ENCODE measurements around the gene CARD16. TPM values are rescaled to one million over a fixed set of nuclear protein-coding genes. Genes with fewer than 3 reads are reported as not detected.

CARD16 gene
- total RNA-seq, 1 experiment from 2014 or later = 8.8 TPM

- CTCF ChIA-PET = no interaction called here
- TF ChIP-seq CTCF (IDR thresholded peaks at IDR 0.05; ENCODE audit: unreplicated experiment) = no peak
- DNase-seq = no peak
- Mint-ChIP-seq H3K27me3 (ENCODE audit: unreplicated experiment) (no peaks in the 10 kb centered on the region), H3K36me3 (ENCODE audit: insufficient read depth, unreplicated experiment) (peaks cover 5% of the 10 kb centered on the region), H3K4me3 (ENCODE audit: low read depth, unreplicated experiment) (no peak overlapping the region), H3K9me3 (ENCODE audit: low read depth, unreplicated experiment) (no peaks in the 10 kb centered on the region), H3K27ac (ENCODE audit: unreplicated experiment) (no peak overlapping the region), H3K4me1 (ENCODE audit: low read depth, unreplicated experiment) (peaks cover 21% of the 10 kb centered on the region)
- intact Hi-C loops (cut with micrococcal nuclease; ENCODE audit: unreplicated experiment) = no loop called here
- no TSS peak for BruUV-seq (replicated peaks)
Measured at GRCh38 chr11:105049481-105049880, 4.3 kb upstream of the CARD16 start.

- peaks cover 27% of the 10 kb centered on the region for H3K4me1 Mint-ChIP-seq (ENCODE audit: low read depth, unreplicated experiment)
- H3K36me3 Mint-ChIP-seq (ENCODE audit: insufficient read depth, unreplicated experiment) = peaks cover 5% of the 10 kb centered on the region
- CTCF ChIA-PET = no interaction called here
- H3K27ac Mint-ChIP-seq (ENCODE audit: unreplicated experiment) = no peak overlapping the region
- H3K9me3 Mint-ChIP-seq (ENCODE audit: low read depth, unreplicated experiment) = no peaks in the 10 kb centered on the region
- intact Hi-C loops (cut with micrococcal nuclease; ENCODE audit: unreplicated experiment) = no loop called here
- no TSS peak for BruUV-seq (replicated peaks)
- DNase-seq = peak; percentile 35
- H3K27me3 Mint-ChIP-seq (ENCODE audit: unreplicated experiment) = no peaks in the 10 kb centered on the region
- H3K4me3 Mint-ChIP-seq (ENCODE audit: low read depth, unreplicated experiment) = no peak overlapping the region
- TF ChIP-seq CTCF (IDR thresholded peaks at IDR 0.05; ENCODE audit: unreplicated experiment) = no peak
Measured at GRCh38 chr11:105046898-105047579, 1.9 kb upstream of the CARD16 start.

GRCh38 chr11:105045676-105046296 is 651 bp upstream of the CARD16 start:
- CTCF ChIA-PET = no interaction called here
- H3K9me3 Mint-ChIP-seq (ENCODE audit: low read depth, unreplicated experiment) = no peaks in the 10 kb centered on the region
- H3K27ac Mint-ChIP-seq (ENCODE audit: unreplicated experiment) = no peak overlapping the region
- H3K36me3 Mint-ChIP-seq (ENCODE audit: insufficient read depth, unreplicated experiment) = peaks cover 5% of the 10 kb centered on the region
- no peak for DNase-seq
- intact Hi-C loops (cut with micrococcal nuclease; ENCODE audit: unreplicated experiment) = no loop called here
- peak overlapping the region; percentile 77 for H3K4me3 Mint-ChIP-seq (ENCODE audit: low read depth, unreplicated experiment)
- H3K4me1 Mint-ChIP-seq (ENCODE audit: low read depth, unreplicated experiment) = peaks cover 27% of the 10 kb centered on the region
- no TSS peak for BruUV-seq (replicated peaks)
- no peak for TF ChIP-seq CTCF (IDR thresholded peaks at IDR 0.05; ENCODE audit: unreplicated experiment)
- H3K27me3 Mint-ChIP-seq (ENCODE audit: unreplicated experiment) = no peaks in the 10 kb centered on the region

- no peak for DNase-seq
- no peaks in the 10 kb centered on the region for H3K9me3 Mint-ChIP-seq (ENCODE audit: low read depth, unreplicated experiment)
- intact Hi-C loops (cut with micrococcal nuclease; ENCODE audit: unreplicated experiment) = no loop called here
- H3K36me3 Mint-ChIP-seq (ENCODE audit: insufficient read depth, unreplicated experiment) = peaks cover 5% of the 10 kb centered on the region
- TF ChIP-seq CTCF (IDR thresholded peaks at IDR 0.05; ENCODE audit: unreplicated experiment) = no peak
- peaks cover 27% of the 10 kb centered on the region for H3K4me1 Mint-ChIP-seq (ENCODE audit: low read depth, unreplicated experiment)
- no peaks in the 10 kb centered on the region for H3K27me3 Mint-ChIP-seq (ENCODE audit: unreplicated experiment)
- BruUV-seq (replicated peaks) = no TSS peak
- CTCF ChIA-PET = no interaction called here
- H3K27ac Mint-ChIP-seq (ENCODE audit: unreplicated experiment) = no peak overlapping the region
- no peak overlapping the region for H3K4me3 Mint-ChIP-seq (ENCODE audit: low read depth, unreplicated experiment)
Measured at GRCh38 chr11:105042178-105042577, 3.0 kb downstream of the CARD16 start.
